PFSK-1 (cell line): ENCODE data around the gene GABPB2.

Experiments used
- FOXP2 ChIP-seq: optimal IDR thresholded peaks from 2 replicates; pipeline ENCODE3; 2011; ENCODE audit warnings: borderline replicate concordance, control low read depth, inconsistent platforms; ENCODE audit not compliant: insufficient read depth; ENCODE audit errors: extremely low read length, extremely low read depth
- POLR2AphosphoS5 ChIP-seq: IDR thresholded peaks from 2 replicates; pipeline ENCODE4 v1.6.1; 2012; ENCODE audit warnings: low read depth, mild to moderate bottlenecking, control low read depth, low read length, moderate library complexity
- SIN3A ChIP-seq: IDR thresholded peaks from 2 replicates; pipeline ENCODE4 v1.6.1; 2012; ENCODE audit warnings: mild to moderate bottlenecking, low read length, moderate library complexity, borderline replicate concordance; ENCODE audit not compliant: insufficient read depth
- TAF1 ChIP-seq: IDR thresholded peaks from 2 replicates; pipeline ENCODE4 v1.6.1; 2012; ENCODE audit warnings: low read length, control low read depth, borderline replicate concordance; ENCODE audit not compliant: insufficient read depth
- TF ChIP-seq, protein P1 (sequence below), 2 experiments: IDR thresholded peaks; 2 replicates each; pipeline versions ENCODE4 v1.6.1 to v1.8.0; 2011 to 2012; ENCODE audit warnings: low read depth in 2 of 2, low read length in 2 of 2, control low read depth in 1 of 2, inconsistent platforms in 1 of 2, mild to moderate bottlenecking in 1 of 2, moderate library complexity in 1 of 2; ENCODE audit not compliant: insufficient read depth in 1 of 2

Gene GABPB2

DNA sequence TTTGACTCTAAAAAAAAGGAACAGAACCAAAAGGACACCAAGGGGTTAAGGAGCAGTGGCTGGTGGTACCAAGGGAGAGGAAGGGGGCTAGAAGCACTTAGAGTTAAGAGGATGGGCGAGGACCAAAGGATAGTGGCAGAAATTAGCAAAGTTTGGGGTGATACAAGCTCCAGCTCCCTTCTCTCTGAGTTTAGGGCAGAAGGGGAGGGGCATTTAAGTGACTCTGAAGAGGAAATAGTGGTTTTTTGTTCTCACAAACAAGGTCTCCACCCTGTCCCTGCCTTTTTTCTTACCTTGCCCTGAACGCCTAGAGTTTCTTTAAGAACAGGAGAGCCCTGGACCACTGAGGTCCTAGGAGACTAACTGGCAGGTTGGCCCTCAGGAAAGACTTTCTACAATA lies 14.4 kb upstream of the GABPB2 start:
- TF ChIP-seq POLR2AphosphoS5 (peak; percentile 35; the same call in 1 of the 2 replicates), FOXP2 (no peak)

- no peak for TF ChIP-seq SIN3A
- peak; percentile 36; the same call in 1 of the 2 replicates for TF ChIP-seq POLR2AphosphoS5
Measured at GRCh38 chr1:151058692-151059091, 11.9 kb upstream of the GABPB2 start.

DNA sequence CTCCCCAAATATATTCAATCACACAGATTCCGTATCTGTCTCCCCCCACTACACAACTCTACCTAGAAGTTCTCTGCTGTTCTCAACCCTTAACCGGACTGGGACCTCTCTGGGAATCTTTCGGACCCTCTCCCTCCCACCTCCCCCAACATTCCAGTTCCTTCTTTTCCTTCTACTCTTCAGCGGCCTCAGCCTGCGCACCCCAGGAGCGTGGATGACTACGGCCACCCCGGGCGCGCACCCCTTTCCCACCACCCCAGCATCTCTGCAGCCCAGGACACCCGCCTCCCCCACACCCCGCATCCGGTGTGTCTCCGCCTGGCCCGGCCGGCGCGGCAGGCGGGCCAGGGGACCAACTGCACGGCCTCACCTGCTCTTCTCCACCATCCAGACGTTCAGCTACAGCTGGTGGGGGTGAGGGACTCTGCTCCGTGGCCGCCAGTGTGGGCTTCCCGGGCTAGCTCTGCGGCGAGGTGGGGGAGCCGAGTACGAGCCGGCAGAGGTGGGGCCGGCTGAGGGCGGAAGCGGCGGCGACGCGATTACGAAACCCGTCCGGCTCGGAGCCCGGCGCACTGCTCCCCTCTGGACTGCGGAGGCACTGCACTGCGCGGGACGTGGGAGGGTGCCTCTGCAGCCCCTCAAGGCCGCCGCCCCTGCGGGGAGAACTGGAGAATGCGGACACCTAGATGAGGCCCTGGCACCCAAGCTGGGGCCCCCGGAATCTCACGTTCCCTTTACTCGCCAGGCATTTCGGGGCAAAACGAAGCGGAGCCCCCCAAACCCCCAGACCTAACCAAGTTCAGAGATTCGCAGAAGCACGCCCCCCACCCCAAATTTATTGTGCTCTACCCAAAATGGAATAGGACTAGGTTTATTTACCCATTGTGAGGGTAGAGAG lies 11.2 kb upstream of the GABPB2 start, which contains the start of gene CDC42SE1:
Gene CDC42SE1 (minus strand): TSS at position 514 of the 898 bp plus-strand sequence. CDS start 3,892 bp downstream, outside the sequence.
- TF ChIP-seq FOXP2 (peak; percentile 92), POLR2AphosphoS5 (peak; percentile 93), TAF1 (peak; percentile 76; the same call in 1 of the 2 replicates), SIN3A (no peak; the same call in 1 of the 2 replicates)
- TF ChIP-seq, protein P1, sequence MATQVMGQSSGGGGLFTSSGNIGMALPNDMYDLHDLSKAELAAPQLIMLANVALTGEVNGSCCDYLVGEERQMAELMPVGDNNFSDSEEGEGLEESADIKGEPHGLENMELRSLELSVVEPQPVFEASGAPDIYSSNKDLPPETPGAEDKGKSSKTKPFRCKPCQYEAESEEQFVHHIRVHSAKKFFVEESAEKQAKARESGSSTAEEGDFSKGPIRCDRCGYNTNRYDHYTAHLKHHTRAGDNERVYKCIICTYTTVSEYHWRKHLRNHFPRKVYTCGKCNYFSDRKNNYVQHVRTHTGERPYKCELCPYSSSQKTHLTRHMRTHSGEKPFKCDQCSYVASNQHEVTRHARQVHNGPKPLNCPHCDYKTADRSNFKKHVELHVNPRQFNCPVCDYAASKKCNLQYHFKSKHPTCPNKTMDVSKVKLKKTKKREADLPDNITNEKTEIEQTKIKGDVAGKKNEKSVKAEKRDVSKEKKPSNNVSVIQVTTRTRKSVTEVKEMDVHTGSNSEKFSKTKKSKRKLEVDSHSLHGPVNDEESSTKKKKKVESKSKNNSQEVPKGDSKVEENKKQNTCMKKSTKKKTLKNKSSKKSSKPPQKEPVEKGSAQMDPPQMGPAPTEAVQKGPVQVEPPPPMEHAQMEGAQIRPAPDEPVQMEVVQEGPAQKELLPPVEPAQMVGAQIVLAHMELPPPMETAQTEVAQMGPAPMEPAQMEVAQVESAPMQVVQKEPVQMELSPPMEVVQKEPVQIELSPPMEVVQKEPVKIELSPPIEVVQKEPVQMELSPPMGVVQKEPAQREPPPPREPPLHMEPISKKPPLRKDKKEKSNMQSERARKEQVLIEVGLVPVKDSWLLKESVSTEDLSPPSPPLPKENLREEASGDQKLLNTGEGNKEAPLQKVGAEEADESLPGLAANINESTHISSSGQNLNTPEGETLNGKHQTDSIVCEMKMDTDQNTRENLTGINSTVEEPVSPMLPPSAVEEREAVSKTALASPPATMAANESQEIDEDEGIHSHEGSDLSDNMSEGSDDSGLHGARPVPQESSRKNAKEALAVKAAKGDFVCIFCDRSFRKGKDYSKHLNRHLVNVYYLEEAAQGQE (IDR thresholded peaks at IDR 0.05; ENCODE audit: insufficient read depth in 1 of 2, low read depth in 2 of 2, low read length in 2 of 2): peak in 1 of 2 experiments; percentile 58; a peak in 1 of 4 replicates

- TF ChIP-seq FOXP2 (no peak), TAF1 (peak; percentile 75; the same call in 1 of the 2 replicates), SIN3A (peak; percentile 57; the same call in 1 of the 2 replicates), POLR2AphosphoS5 (peak; percentile 37; the same call in 1 of the 2 replicates)
- TF ChIP-seq, protein P1 (IDR thresholded peaks at IDR 0.05; ENCODE audit: insufficient read depth in 1 of 2, low read depth in 2 of 2, low read length in 2 of 2): peak in 1 of 2 experiments; percentile 36; a peak in 1 of 4 replicates
Measured at GRCh38 chr1:151060007-151060656, 10.4 kb upstream of the GABPB2 start, which contains the start of gene MLLT11. Gene MLLT11 (plus strand): TSS chr1:151060397. CDS start chr1:151067225, 6,828 bp downstream.

GRCh38 chr1:151060657-151061421 lies 9.7 kb upstream of the GABPB2 start:
- TF ChIP-seq TAF1 (no peak), FOXP2 (no peak), POLR2AphosphoS5 (no peak), SIN3A (no peak)
- TF ChIP-seq, protein P1 (IDR thresholded peaks at IDR 0.05; ENCODE audit: insufficient read depth in 1 of 2, low read depth in 2 of 2, low read length in 2 of 2): no peak
